WTC11 (cell line): ENCODE data around the gene CNTNAP2. TPM values are rescaled to one million over a fixed set of nuclear protein-coding genes. Genes with fewer than 3 reads are reported as not detected.

Experiments used
- ATAC-seq: fragments of 200-7000 bp; cut with Tn5 transposase; 2 replicates; pipeline ENCODE4 v1.10.0; 2021; ENCODE audit warnings: mild to moderate bottlenecking, moderate library complexity
- CTCF ChIA-PET: fragments of 300-600 bp; sonication (Branson Sonifier 250); formaldehyde crosslinking; loops from one replicate; lab custom pipeline; 2021; ENCODE audit warnings: antibody characterized with exemption; lab: Charles Lee
- POLR2A ChIA-PET: fragments of 350-600 bp; sonication (Branson Sonifier 250); formaldehyde crosslinking; loops from one replicate; lab custom pipeline; 2021; ENCODE audit warnings: antibody characterized with exemption; lab: Charles Lee
- DNase-seq: peaks from one replicate; pipeline ENCODE4 v3.0.0; 2021; ENCODE audit warnings: low spot score
- H3K27ac Mint-ChIP-seq: 2 replicates; pipeline ENCODE4 v1.8.0; 2021; ENCODE audit warnings: mixed read lengths
- H3K27me3 Mint-ChIP-seq: 2 replicates; pipeline ENCODE4 v1.8.0; 2021; ENCODE audit warnings: low read depth, mild to moderate bottlenecking, moderate library complexity, mixed read lengths
- H3K36me3 Mint-ChIP-seq: 2 replicates; pipeline ENCODE4 v1.8.0; 2021; ENCODE audit warnings: mixed read lengths
- H3K4me1 Mint-ChIP-seq: 2 replicates; pipeline ENCODE4 v1.8.0; 2022; ENCODE audit warnings: mixed read lengths
- H3K4me3 Mint-ChIP-seq: 2 replicates; pipeline ENCODE4 v1.8.0; 2021; ENCODE audit warnings: mild to moderate bottlenecking, moderate library complexity, mixed read lengths
- H3K9me3 Mint-ChIP-seq: 2 replicates; pipeline ENCODE4 v1.8.0; 2021; ENCODE audit warnings: mixed read lengths
- AR ChIP-seq: fragments of 250-450 bp; sonication (Bioruptor Pico); IDR thresholded peaks from 2 replicates; pipeline ENCODE4 v1.9.0; 2021; ENCODE audit warnings: mild to moderate bottlenecking
- ATF1 ChIP-seq: sonication (generic); formaldehyde crosslinking; IDR thresholded peaks from 2 replicates; pipeline ENCODE4 v1.8.1; 2023; ENCODE audit warnings: mild to moderate bottlenecking, moderate library complexity, missing genetic modification reagents
- CREM ChIP-seq: sonication (generic); formaldehyde crosslinking; IDR thresholded peaks from 2 replicates; pipeline ENCODE4 v1.8.1; 2022; ENCODE audit warnings: mild to moderate bottlenecking, missing genetic modification reagents, moderate library complexity
- CTCF ChIP-seq: fragments of 200-600 bp; IDR thresholded peaks from 2 replicates; pipeline ENCODE4 v1.8.0; 2022; ENCODE audit warnings: antibody characterized with exemption
- ETV6 ChIP-seq: sonication (generic); formaldehyde crosslinking; IDR thresholded peaks from 2 replicates; pipeline ENCODE4 v1.8.1; 2022; ENCODE audit warnings: mild to moderate bottlenecking, missing genetic modification reagents
- MYBL2 ChIP-seq: sonication (generic); formaldehyde crosslinking; IDR thresholded peaks from 2 replicates; pipeline ENCODE4 v1.8.1; 2023; ENCODE audit warnings: mild to moderate bottlenecking, moderate library complexity, missing genetic modification reagents
- OVOL2 ChIP-seq: fragments of 250-450 bp; sonication (Bioruptor Pico); IDR thresholded peaks from 2 replicates; pipeline ENCODE4 v1.9.0; 2021; ENCODE audit warnings: mild to moderate bottlenecking, borderline replicate concordance
- RORB ChIP-seq: fragments of 250-450 bp; sonication (Bioruptor Pico); IDR thresholded peaks from 2 replicates; pipeline ENCODE4 v1.9.0; 2021; ENCODE audit warnings: mild to moderate bottlenecking
- SMAD3 ChIP-seq: sonication (generic); formaldehyde crosslinking; IDR thresholded peaks from 2 replicates; pipeline ENCODE4 v1.8.0; 2022; ENCODE audit warnings: missing genetic modification reagents, mild to moderate bottlenecking, borderline replicate concordance
- SMAD4 ChIP-seq: sonication (generic); formaldehyde crosslinking; IDR thresholded peaks from 2 replicates; pipeline ENCODE4 v1.8.0; 2022; ENCODE audit warnings: mild to moderate bottlenecking, missing genetic modification reagents
- TEAD1 ChIP-seq: sonication (generic); formaldehyde crosslinking; IDR thresholded peaks from 2 replicates; pipeline ENCODE4 v1.8.0; 2022; ENCODE audit warnings: mild to moderate bottlenecking, missing genetic modification reagents
- TP53 ChIP-seq: sonication (generic); formaldehyde crosslinking; IDR thresholded peaks from 2 replicates; pipeline ENCODE4 v1.8.1; 2023; ENCODE audit warnings: mild to moderate bottlenecking, missing genetic modification reagents
- ZBTB21 ChIP-seq: sonication (generic); formaldehyde crosslinking; IDR thresholded peaks from 2 replicates; pipeline ENCODE4 v1.8.1; 2023; ENCODE audit warnings: mild to moderate bottlenecking, missing genetic modification reagents, borderline replicate concordance
- ZNF396 ChIP-seq: fragments of 250-450 bp; sonication (Bioruptor Pico); IDR thresholded peaks from 2 replicates; pipeline ENCODE4 v1.8.0; 2021; ENCODE audit warnings: mild to moderate bottlenecking, moderate library complexity, borderline replicate concordance
- ZSCAN18 ChIP-seq: fragments of 250-450 bp; sonication (Bioruptor Pico); IDR thresholded peaks from 2 replicates; pipeline ENCODE4 v2.1.2; 2022; ENCODE audit warnings: mild to moderate bottlenecking, moderate library complexity
- total RNA-seq: library from RNA; stranded (reverse); gene quantifications from 3 replicates; pipeline ENCODE4 v1.2.3, GENCODE V29; 2021
- TF ChIP-seq, protein P1 (sequence below): sonication (generic); formaldehyde crosslinking; IDR thresholded peaks from 2 replicates; pipeline ENCODE4 v1.8.1; 2023; ENCODE audit warnings: mild to moderate bottlenecking, missing genetic modification reagents, moderate library complexity
- TF ChIP-seq, protein P2 (sequence below): sonication (generic); formaldehyde crosslinking; IDR thresholded peaks from 2 replicates; pipeline ENCODE4 v1.8.1; 2023; ENCODE audit warnings: mild to moderate bottlenecking, moderate library complexity, missing genetic modification reagents
- TF ChIP-seq, protein P3 (sequence below): sonication (generic); formaldehyde crosslinking; IDR thresholded peaks from 2 replicates; pipeline ENCODE4 v1.8.0; 2022; ENCODE audit warnings: mild to moderate bottlenecking, missing genetic modification reagents

The CNTNAP2 gene
- total RNA-seq, 1 experiment from 2014 or later: 63.8 TPM

DNA sequence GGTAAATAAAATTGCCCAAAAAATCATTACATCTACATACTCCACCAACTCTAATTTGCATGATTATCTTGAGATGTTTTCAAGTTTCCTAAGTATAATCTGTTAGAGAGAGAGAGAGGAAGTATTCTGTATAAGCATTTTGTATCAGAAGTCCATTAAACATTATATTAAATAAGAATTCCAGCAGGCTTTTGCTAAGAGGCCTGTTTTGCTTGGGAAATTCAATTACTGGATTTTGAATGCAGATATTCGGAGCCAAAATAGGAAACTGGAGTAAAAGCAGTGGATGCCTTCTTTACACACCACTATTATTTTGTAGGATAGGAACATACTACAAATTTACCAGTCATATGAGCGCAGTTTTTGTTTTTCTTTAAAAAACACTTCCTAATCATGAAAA is 727.8 kb downstream of the CNTNAP2 start:
- TF ChIP-seq OVOL2 (CRISPR knock-in tag) (no peak), SMAD3 (CRISPR knock-in tag) (no peak), ZBTB21 (CRISPR knock-in tag) (no peak), ATF1 (CRISPR knock-in tag) (no peak), MYBL2 (CRISPR knock-in tag) (no peak), RORB (CRISPR knock-in tag) (no peak), ETV6 (CRISPR knock-in tag) (no peak), AR (CRISPR knock-in tag) (no peak), SMAD4 (CRISPR knock-in tag) (no peak), ZNF396 (CRISPR knock-in tag) (no peak), CTCF (no peak), TEAD1 (CRISPR knock-in tag) (no peak), CREM (CRISPR knock-in tag) (no peak), TP53 (CRISPR knock-in tag) (no peak), ZSCAN18 (no peak)
- TF ChIP-seq, protein P1, sequence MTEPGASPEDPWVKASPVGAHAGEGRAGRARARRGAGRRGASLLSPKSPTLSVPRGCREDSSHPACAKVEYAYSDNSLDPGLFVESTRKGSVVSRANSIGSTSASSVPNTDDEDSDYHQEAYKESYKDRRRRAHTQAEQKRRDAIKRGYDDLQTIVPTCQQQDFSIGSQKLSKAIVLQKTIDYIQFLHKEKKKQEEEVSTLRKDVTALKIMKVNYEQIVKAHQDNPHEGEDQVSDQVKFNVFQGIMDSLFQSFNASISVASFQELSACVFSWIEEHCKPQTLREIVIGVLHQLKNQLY: no peak
- TF ChIP-seq, protein P2, sequence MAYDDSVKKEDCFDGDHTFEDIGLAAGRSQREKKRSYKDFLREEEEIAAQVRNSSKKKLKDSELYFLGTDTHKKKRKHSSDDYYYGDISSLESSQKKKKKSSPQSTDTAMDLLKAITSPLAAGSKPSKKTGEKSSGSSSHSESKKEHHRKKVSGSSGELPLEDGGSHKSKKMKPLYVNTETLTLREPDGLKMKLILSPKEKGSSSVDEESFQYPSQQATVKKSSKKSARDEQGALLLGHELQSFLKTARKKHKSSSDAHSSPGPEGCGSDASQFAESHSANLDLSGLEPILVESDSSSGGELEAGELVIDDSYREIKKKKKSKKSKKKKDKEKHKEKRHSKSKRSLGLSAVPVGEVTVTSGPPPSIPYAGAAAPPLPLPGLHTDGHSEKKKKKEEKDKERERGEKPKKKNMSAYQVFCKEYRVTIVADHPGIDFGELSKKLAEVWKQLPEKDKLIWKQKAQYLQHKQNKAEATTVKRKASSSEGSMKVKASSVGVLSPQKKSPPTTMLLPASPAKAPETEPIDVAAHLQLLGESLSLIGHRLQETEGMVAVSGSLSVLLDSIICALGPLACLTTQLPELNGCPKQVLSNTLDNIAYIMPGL: no peak
- TF ChIP-seq, protein P3, sequence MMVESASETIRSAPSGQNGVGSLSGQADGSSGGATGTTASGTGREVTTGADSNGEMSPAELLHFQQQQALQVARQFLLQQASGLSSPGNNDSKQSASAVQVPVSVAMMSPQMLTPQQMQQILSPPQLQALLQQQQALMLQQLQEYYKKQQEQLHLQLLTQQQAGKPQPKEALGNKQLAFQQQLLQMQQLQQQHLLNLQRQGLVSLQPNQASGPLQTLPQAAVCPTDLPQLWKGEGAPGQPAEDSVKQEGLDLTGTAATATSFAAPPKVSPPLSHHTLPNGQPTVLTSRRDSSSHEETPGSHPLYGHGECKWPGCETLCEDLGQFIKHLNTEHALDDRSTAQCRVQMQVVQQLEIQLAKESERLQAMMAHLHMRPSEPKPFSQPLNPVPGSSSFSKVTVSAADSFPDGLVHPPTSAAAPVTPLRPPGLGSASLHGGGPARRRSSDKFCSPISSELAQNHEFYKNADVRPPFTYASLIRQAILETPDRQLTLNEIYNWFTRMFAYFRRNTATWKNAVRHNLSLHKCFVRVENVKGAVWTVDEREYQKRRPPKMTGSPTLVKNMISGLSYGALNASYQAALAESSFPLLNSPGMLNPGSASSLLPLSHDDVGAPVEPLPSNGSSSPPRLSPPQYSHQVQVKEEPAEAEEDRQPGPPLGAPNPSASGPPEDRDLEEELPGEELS (CRISPR knock-in tag): no peak
- no peak overlapping the region for H3K4me3 Mint-ChIP-seq
- no peak overlapping the region for H3K27ac Mint-ChIP-seq
- ATAC-seq (no peak), DNase-seq (no peak)
- CTCF ChIA-PET: no interaction called here
- no peaks in the 10 kb centered on the region for H3K4me1 Mint-ChIP-seq
- H3K27me3 Mint-ChIP-seq: no peaks in the 10 kb centered on the region
- H3K36me3 Mint-ChIP-seq: peaks cover 2% of the 10 kb centered on the region; the same call in 1 of the 2 replicates
- POLR2A ChIA-PET: no interaction called here
- peaks cover 4% of the 10 kb centered on the region for H3K9me3 Mint-ChIP-seq
